Neural progenitor cell (in vitro differentiated cells): ENCODE measurements around the gene PLXNB1.

ENCODE experiments used
- CTCF ChIP-seq: fragments of 200-600 bp; sonication (generic); IDR thresholded peaks from 2 replicates; pipeline ENCODE4 v1.5.1; 2017; ENCODE audit warnings: antibody characterized with exemption, mild to moderate bottlenecking
- EZH2 ChIP-seq: fragments of 200-600 bp; sonication (generic); IDR thresholded peaks from 2 replicates; pipeline ENCODE4 v1.6.1; 2017; ENCODE audit warnings: antibody characterized with exemption, mild to moderate bottlenecking, moderate library complexity

GRCh38 chr3:48426401-48426909 lies 3.4 kb downstream of the PLXNB1 start:
- TF ChIP-seq CTCF: no peak
- no peak for TF ChIP-seq EZH2
